ENCODE data around the gene PAM. TPM values are rescaled to one million over a fixed set of nuclear protein-coding genes. Genes with fewer than 3 reads are reported as not detected.

PAM gene
- polyA plus RNA-seq, 1 donor (not counting 4 experiments of a cell fraction or from before 2014, with no cell fraction given): 149 TPM

DNA sequence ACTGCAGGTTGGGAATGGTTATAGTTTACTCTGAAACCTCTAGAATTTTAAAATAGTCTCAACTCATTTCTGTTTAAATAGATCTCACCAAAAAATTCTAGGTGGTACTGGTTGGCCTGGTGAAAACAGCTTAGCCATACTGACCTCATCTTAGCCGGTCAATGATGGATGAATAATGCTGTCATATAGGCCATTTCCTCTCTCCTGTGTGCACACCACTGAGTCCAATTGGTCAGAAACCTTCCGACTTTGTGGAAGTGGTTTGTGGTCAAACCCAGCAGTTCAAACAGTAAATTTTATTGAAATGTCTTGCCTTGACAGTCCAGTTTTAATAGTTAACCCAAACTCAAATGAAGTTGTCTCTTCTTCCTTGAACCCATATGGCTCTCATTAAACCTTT, 266.2 kb downstream of the PAM start:
- no peaks in the 10 kb centered on the region for H3K9me1 ChIP-seq (ENCODE audit: control insufficient read depth, extremely low read depth, insufficient read depth, low read length)
- H3K27me3 ChIP-seq (ENCODE audit: control insufficient read depth, extremely low read depth, insufficient read depth, low read length): no peaks in the 10 kb centered on the region
- DNase-seq (ENCODE audit: low read depth, low spot score) (no peak), FAIRE-seq (no peak)
- H3K4me3 ChIP-seq (ENCODE audit: control insufficient read depth in 2 of 3, extremely low read depth in 1 of 3, insufficient read depth in 2 of 3, low read depth in 1 of 3, low read length in 3 of 3): no peak overlapping the region
- no peak overlapping the region for H3K9ac ChIP-seq (ENCODE audit: control insufficient read depth, extremely low read depth, insufficient read depth, low read length)
- H2AFZ ChIP-seq (ENCODE audit: control insufficient read depth, low read length): no peak overlapping the region
- no peaks in the 10 kb centered on the region for H4K20me1 ChIP-seq (ENCODE audit: control insufficient read depth, extremely low read depth, insufficient read depth, low read length)
- H3K36me3 ChIP-seq (ENCODE audit: control insufficient read depth in 2 of 2, extremely low read depth in 1 of 2, insufficient read depth in 2 of 2, low read length in 2 of 2): peaks cover 0 to 4% of the 10 kb centered on the region in 2 experiments
- no peaks in the 10 kb centered on the region for H3K79me2 ChIP-seq (ENCODE audit: control insufficient read depth, insufficient read depth, low read length)
- no peak overlapping the region for H3K4me2 ChIP-seq (ENCODE audit: control insufficient read depth, extremely low read depth, insufficient read depth, low read depth, low read length)
- TF ChIP-seq, protein P1, sequence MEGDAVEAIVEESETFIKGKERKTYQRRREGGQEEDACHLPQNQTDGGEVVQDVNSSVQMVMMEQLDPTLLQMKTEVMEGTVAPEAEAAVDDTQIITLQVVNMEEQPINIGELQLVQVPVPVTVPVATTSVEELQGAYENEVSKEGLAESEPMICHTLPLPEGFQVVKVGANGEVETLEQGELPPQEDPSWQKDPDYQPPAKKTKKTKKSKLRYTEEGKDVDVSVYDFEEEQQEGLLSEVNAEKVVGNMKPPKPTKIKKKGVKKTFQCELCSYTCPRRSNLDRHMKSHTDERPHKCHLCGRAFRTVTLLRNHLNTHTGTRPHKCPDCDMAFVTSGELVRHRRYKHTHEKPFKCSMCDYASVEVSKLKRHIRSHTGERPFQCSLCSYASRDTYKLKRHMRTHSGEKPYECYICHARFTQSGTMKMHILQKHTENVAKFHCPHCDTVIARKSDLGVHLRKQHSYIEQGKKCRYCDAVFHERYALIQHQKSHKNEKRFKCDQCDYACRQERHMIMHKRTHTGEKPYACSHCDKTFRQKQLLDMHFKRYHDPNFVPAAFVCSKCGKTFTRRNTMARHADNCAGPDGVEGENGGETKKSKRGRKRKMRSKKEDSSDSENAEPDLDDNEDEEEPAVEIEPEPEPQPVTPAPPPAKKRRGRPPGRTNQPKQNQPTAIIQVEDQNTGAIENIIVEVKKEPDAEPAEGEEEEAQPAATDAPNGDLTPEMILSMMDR (optimal IDR thresholded peaks at IDR 0.05 in 1 of 3, IDR thresholded peaks at IDR 0.05 in 1 of 3, conservative IDR thresholded peaks at IDR 0.05 in 1 of 3; ENCODE audit: extremely low read depth in 1 of 3, insufficient read depth in 2 of 3, low read length in 3 of 3): no peak
- TF ChIP-seq EZH2 (IDR thresholded peaks at IDR 0.05; ENCODE audit: low read length): no peak
- no peaks in the 10 kb centered on the region for H3K9me3 ChIP-seq (ENCODE audit: control insufficient read depth, low read depth, low read length)
- dilution Hi-C loops (cut with MboI; ENCODE audit: extremely low pct_ligation_motif_present, low sequenced_read_pairs): no loop called here
- H3K27ac ChIP-seq (ENCODE audit: control insufficient read depth, insufficient read depth, low read length): no peak overlapping the region
- no peaks in the 10 kb centered on the region for H3K4me1 ChIP-seq (ENCODE audit: control insufficient read depth, extremely low read depth, insufficient read depth, low read length)

DNA sequence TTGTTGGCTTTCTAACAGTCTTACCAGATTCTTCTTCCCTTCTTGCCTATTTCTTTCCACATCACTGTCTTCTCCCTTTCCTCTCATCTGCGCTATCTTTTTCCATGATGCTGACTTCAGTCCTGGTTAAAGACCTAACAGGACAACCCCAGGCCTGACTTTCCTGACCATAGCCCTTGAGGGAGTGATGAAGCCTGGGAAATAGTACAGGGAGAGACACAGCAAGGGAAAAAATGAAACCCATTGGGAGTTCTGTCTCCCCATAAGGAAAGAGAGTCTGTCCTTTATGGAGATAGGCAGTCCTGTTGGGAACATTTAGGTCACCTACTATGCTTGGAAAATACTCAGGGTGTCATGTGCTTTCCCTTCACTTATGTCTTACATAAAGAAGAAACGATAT, 272.2 kb downstream of the PAM start:
- no peaks in the 10 kb centered on the region for H3K9me3 ChIP-seq (ENCODE audit: control insufficient read depth, low read depth, low read length)
- peaks cover 0 to 8% of the 10 kb centered on the region in 2 experiments for H3K36me3 ChIP-seq (ENCODE audit: control insufficient read depth in 2 of 2, extremely low read depth in 1 of 2, insufficient read depth in 2 of 2, low read length in 2 of 2)
- H3K27ac ChIP-seq (ENCODE audit: control insufficient read depth, insufficient read depth, low read length): no peak overlapping the region
- H3K4me1 ChIP-seq (ENCODE audit: control insufficient read depth, extremely low read depth, insufficient read depth, low read length): no peaks in the 10 kb centered on the region
- FAIRE-seq (no peak), DNase-seq (ENCODE audit: low read depth, low spot score) (no peak)
- dilution Hi-C loops (cut with MboI; ENCODE audit: extremely low pct_ligation_motif_present, low sequenced_read_pairs): no loop called here
- H3K9me1 ChIP-seq (ENCODE audit: control insufficient read depth, extremely low read depth, insufficient read depth, low read length): no peaks in the 10 kb centered on the region
- no peak overlapping the region for H3K9ac ChIP-seq (ENCODE audit: control insufficient read depth, extremely low read depth, insufficient read depth, low read length)
- H3K4me3 ChIP-seq (ENCODE audit: control insufficient read depth in 2 of 3, extremely low read depth in 1 of 3, insufficient read depth in 2 of 3, low read depth in 1 of 3, low read length in 3 of 3): no peak overlapping the region
- TF ChIP-seq, protein P1 (optimal IDR thresholded peaks at IDR 0.05 in 1 of 3, IDR thresholded peaks at IDR 0.05 in 1 of 3, conservative IDR thresholded peaks at IDR 0.05 in 1 of 3; ENCODE audit: extremely low read depth in 1 of 3, insufficient read depth in 2 of 3, low read length in 3 of 3): no peak
- TF ChIP-seq EZH2 (IDR thresholded peaks at IDR 0.05; ENCODE audit: low read length): no peak
- no peak overlapping the region for H2AFZ ChIP-seq (ENCODE audit: control insufficient read depth, low read length)
- no peaks in the 10 kb centered on the region for H3K79me2 ChIP-seq (ENCODE audit: control insufficient read depth, insufficient read depth, low read length)
- H3K27me3 ChIP-seq (ENCODE audit: control insufficient read depth, extremely low read depth, insufficient read depth, low read length): no peaks in the 10 kb centered on the region
- H3K4me2 ChIP-seq (ENCODE audit: control insufficient read depth, extremely low read depth, insufficient read depth, low read depth, low read length): no peak overlapping the region
- H4K20me1 ChIP-seq (ENCODE audit: control insufficient read depth, extremely low read depth, insufficient read depth, low read length): no peaks in the 10 kb centered on the region
